Common myeloid progenitor, CD34-positive (primary cell): Measurements from ENCODE around the gene ZSCAN2. TPM values are rescaled to one million over a fixed set of nuclear protein-coding genes. Genes with fewer than 3 reads are reported as not detected.
A peak's percentile ranks its signal among the peaks of the same experiment; 100 is the strongest.
"Not testable (repeated sequence)": the region's sequence is repeated elsewhere in the genome, so short reads cannot be mapped to it uniquely, and the experiment has no call there.

Experiments used
- CTCF ChIA-PET: fragments of 350-600 bp; sonication (Branson Sonifier 250); formaldehyde crosslinking; loops from one replicate; lab custom pipeline; 2021; ENCODE audit warnings: antibody characterized with exemption; lab: Charles Lee
- POLR2A ChIA-PET: fragments of 350-600 bp; sonication (Branson Sonifier 250); formaldehyde crosslinking; loops from one replicate; lab custom pipeline; 2021; ENCODE audit warnings: antibody characterized with exemption; lab: Charles Lee
- DNase-seq, 3 donors: peaks; one replicate each; pipeline versions ENCODE4 v3.0.0 to v3.0.0-alpha.2; 2013
- H3K27ac ChIP-seq, 2 experiments: 1 replicate in 1 of 2; 2 replicates in 1 of 2; pipeline ENCODE4 v1.7.0; 2013; ENCODE audit warnings: inconsistent platforms in 2 of 2, low read length in 2 of 2, mild to moderate bottlenecking in 2 of 2, low read depth in 1 of 2, moderate library complexity in 1 of 2; ENCODE audit not compliant: severe bottlenecking in 2 of 2, insufficient read depth in 1 of 2, poor library complexity in 1 of 2
- H3K27me3 ChIP-seq, 5 experiments: replicated peaks in 2 of 5; 1 replicate in 3 of 5; 2 replicates in 2 of 5; pipeline versions ENCODE4 v1.6.1 to v1.7.0; 2013; ENCODE audit warnings: low read length in 4 of 5, mild to moderate bottlenecking in 2 of 5, moderate library complexity in 2 of 5, inconsistent platforms in 1 of 5; ENCODE audit not compliant: insufficient read depth in 5 of 5, control insufficient read depth in 4 of 5
- H3K36me3 ChIP-seq, 4 experiments: 1 replicate in 2 of 4; 2 replicates in 2 of 4; pipeline versions ENCODE4 v1.6.1 to v1.7.0; 2013; ENCODE audit warnings: low read length in 3 of 4, control low read depth in 1 of 4, mild to moderate bottlenecking in 1 of 4; ENCODE audit not compliant: control insufficient read depth in 4 of 4, insufficient read depth in 4 of 4
- H3K4me1 ChIP-seq, 4 experiments: 1 replicate in 3 of 4; 2 replicates in 1 of 4; pipeline versions ENCODE4 v1.6.1 to v1.7.1; 2013; ENCODE audit warnings: low read length in 3 of 4, mild to moderate bottlenecking in 3 of 4, control low read depth in 1 of 4, inconsistent platforms in 1 of 4, moderate library complexity in 1 of 4; ENCODE audit not compliant: control insufficient read depth in 4 of 4, insufficient read depth in 4 of 4; ENCODE audit errors: control extremely low read depth in 1 of 4
- H3K4me3 ChIP-seq, 7 experiments: 1 replicate in 4 of 7; 2 replicates in 3 of 7; pipeline versions ENCODE4 v1.5.1 to v1.7.0; 2013; ENCODE audit warnings: mild to moderate bottlenecking in 7 of 7, low read length in 6 of 7, moderate library complexity in 6 of 7, inconsistent platforms in 2 of 7, low read depth in 2 of 7, control low read depth in 1 of 7; ENCODE audit not compliant: insufficient read depth in 4 of 7, control insufficient read depth in 1 of 7; ENCODE audit errors: extremely low read depth in 1 of 7
- H3K9me3 ChIP-seq, 5 experiments: 1 replicate in 4 of 5; 2 replicates in 1 of 5; pipeline versions ENCODE4 v1.6.1 to v1.7.1; 2013; ENCODE audit warnings: low read length in 4 of 5, mild to moderate bottlenecking in 2 of 5, inconsistent platforms in 1 of 5, low read depth in 1 of 5, moderate library complexity in 1 of 5; ENCODE audit not compliant: control insufficient read depth in 4 of 5, insufficient read depth in 2 of 5; ENCODE audit errors: control extremely low read depth in 1 of 5
- WGBS: methylation state at CpG from one replicate; pipeline ENCODE4 v1.1.5; 2013; ENCODE audit not compliant: insufficient coverage; 5-methylcytosine and 5-hydroxymethylcytosine counted together
- polyA plus RNA-seq: library from polyadenylated mRNA; unstranded; fragments of 120-200 nt; gene quantifications from one replicate; pipeline ENCODE4 v1.2.1, GENCODE V29; 2013

ZSCAN2 gene
- 13.1 TPM for polyA plus RNA-seq

DNA sequence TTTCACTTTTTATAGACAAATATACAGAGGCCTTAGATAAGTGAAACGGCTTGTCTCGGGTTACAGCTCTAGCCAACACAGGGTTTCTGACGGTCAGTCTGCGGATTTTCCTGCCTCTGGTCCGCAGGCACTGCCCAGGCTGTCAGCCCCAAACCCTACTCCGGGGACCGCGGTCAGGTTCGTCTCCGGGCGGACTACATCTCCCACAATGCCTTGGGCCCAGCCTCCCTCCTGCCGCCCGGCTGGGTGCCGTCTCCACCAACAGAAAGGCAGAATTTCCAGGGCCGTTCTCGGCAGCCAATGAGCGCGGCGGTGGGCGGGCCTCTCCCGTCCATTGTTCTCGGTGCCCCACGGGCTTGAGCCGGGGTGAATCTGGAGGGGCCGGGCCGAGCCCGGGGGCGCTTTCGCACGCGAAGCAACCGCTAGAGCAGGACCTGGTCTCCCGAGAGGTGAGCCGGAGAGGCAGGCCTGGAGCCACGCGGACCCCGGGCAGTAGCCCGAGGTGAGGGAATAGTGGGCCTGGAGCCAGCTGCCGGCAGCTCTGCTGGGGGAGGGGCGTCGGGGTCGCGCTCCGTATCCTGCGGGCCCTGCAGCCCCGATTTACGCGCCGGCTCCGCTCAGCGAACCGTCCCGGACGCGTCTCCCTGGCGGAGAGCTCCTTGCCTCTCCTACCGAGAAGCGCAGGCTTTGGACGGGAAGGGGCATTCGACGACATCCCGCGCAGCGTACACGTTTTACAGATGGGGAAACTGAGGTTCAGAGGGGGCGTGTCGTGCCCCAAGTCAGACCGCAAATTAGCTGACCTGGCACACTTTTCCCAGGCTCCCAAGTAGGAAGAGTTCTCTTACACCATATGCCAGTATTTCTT lies at the start of gene ZSCAN2:
ZSCAN2 (plus strand) TSS at position 323 of the 868 bp plus-strand sequence. CDS start 2,919 bp downstream, outside the sequence.
- Histone ChIP-seq H3K36me3 (peaks cover 0 to 19% (median 13%) of the 10 kb centered on the region in 4 experiments), H3K27me3 (no peaks in the 10 kb centered on the region), H3K4me1 (peaks cover 17 to 77% (median 67%) of the 10 kb centered on the region in 4 experiments), H3K9me3 (no peaks in the 10 kb centered on the region), H3K4me3 (peak within 1 kb of the TSS; percentile 70 to 96 (median 80)), H3K27ac (peak within 1 kb of the TSS; percentile 86 to 94)
- ChIA-PET POLR2A (interaction anchor here (0.7 kb wide), 1 partner anchor 35 kb away, joined by 3 read pairs; no protein-coding TSS in a partner anchor), CTCF (interaction anchor here (1.7 to 4.0 kb wide), 5 partner anchors 11 to 58 kb away, joined by 5 to 28 read pairs (median 6); partner anchors contain the start of genes NMB and WDR73)
- under 1% methylated on average over 65 of the region's 68 CpGs for WGBS
- DNase-seq, result peak; percentile 92 to 97 (median 95)

DNA sequence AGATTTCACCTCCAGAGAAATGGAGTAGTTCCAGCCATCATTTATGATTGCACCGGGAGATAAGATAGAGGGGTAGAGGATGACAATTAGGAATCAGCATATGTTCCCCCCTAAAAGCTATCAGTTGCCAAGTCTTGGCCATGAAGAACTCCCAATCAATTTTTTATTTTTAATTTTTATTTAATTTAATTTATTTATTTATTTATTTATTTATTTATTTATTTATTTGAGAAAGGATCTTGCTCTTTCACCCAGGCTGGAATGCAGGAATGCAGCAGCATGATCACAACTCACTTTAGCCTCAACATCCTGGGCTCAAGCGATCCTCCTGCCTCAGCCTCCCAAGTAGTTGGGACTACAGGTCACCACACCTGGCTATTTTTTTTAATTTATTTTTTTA lies 49.2 kb upstream of the ZSCAN2 start:
- peaks cover 0 to 14% (median 1%) of the 10 kb centered on the region in 4 experiments for H3K36me3 ChIP-seq
- H3K9me3 ChIP-seq, POLR2A ChIA-PET, H3K4me3 ChIP-seq, H3K27ac ChIP-seq, H3K27me3 ChIP-seq, H3K4me1 ChIP-seq, DNase-seq: not testable (repeated sequence)
- CTCF ChIA-PET, result interaction anchor here (1.0 kb wide), 1 partner anchor 11 kb away, joined by 4 read pairs; no protein-coding TSS in a partner anchor
- no CpG with 5 or more reads among the region's 2 CpGs for WGBS

DNA sequence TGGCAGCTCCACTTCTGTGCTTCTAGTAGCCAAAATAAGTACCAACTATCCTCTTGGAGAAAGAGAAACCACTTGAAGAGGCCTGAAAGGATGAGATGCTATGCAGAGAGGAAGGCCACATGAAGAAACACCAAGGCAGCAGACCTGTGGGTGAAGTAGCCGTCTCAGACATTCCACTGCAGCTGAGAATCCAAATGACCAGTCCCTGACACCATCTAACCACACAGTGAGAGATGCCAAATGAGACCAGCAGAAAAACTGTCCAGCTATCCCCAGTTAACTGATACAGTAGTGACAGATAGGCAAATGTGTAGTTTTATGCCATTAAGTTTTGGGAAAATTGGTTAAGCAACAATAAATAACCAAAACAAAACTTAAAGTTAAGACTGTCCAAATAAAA lies 47.9 kb upstream of the ZSCAN2 start:
- Histone ChIP-seq H3K4me3 (no peak overlapping the region), H3K27me3 (no peaks in the 10 kb centered on the region), H3K4me1 (peaks cover 0 to 3% (median under 1%) of the 10 kb centered on the region in 4 experiments), H3K27ac (no peak overlapping the region), H3K9me3 (no peaks in the 10 kb centered on the region), H3K36me3 (peaks cover 0 to 14% (median 1%) of the 10 kb centered on the region in 4 experiments)
- DNase-seq, result no peak
- ChIA-PET POLR2A (no interaction called here), CTCF (no interaction called here)
- no CpG with 5 or more reads among the region's 1 CpG for WGBS

DNA sequence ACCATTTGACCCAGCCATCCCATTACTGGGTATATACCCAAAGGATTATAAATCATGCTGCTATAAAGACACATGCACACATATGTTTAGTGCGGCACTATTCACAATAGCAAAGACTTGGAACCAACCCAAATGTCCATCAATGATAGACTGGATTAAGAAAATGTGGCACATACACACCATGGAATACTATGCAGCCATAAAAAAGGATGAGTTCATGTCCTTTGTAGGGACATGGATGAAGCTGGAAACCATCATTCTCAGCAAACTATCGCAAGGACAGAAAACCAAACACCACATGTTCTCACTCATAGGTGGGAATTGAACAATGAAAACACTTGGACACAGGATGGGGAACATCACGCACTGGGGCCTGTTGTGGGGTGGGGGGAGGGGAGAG lies 44.1 kb upstream of the ZSCAN2 start:
- H3K9me3 ChIP-seq, CTCF ChIA-PET, H3K27ac ChIP-seq, H3K4me3 ChIP-seq, DNase-seq, H3K27me3 ChIP-seq: not testable (repeated sequence)
- Histone ChIP-seq H3K36me3 (peaks cover 0 to 14% (median 1%) of the 10 kb centered on the region in 4 experiments), H3K4me1 (peaks cover 0 to 10% (median 3%) of the 10 kb centered on the region in 4 experiments)
- POLR2A ChIA-PET, result interaction anchor here (0.7 kb wide), 1 partner anchor 520 kb away, joined by 4 read pairs; no protein-coding TSS in a partner anchor
- no CpG with 5 or more reads among the region's 3 CpGs for WGBS

DNA sequence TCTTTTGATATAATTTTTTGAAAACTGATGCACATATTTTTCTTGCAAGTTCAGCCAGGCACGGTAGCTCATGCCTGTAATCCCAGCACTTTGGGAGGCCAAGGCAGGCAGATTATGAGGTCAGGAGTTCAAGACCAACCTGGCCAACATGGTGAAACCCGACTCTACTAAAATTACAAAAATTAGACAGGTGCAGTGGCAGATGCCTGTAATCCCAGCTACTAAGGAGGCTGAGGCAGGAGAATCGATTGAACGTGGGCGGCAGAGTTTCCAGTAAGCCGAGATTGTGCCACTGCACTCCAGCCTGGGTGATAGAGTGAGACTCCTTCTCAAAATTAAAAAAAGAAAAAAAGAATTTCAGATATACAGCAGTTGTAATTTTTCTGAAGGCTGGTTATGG lies 32.8 kb upstream of the ZSCAN2 start:
- WGBS, result 100% methylated on average over 2 of the region's 6 CpGs

GRCh38 chr15:84570164-84570735 lies 30.6 kb upstream of the ZSCAN2 start:
- POLR2A ChIA-PET, result interaction anchor here (1.2 kb wide), 1 partner anchor 108 kb away, joined by 4 read pairs; no protein-coding TSS in a partner anchor
- Histone ChIP-seq H3K9me3 (no peaks in the 10 kb centered on the region), H3K36me3 (no peaks in the 10 kb centered on the region), H3K27me3 (no peaks in the 10 kb centered on the region), H3K4me3 (peak overlapping the region; percentile 74 to 89 (median 79)), H3K4me1 (peaks cover 2 to 9% (median 6%) of the 10 kb centered on the region in 4 experiments), H3K27ac (peak overlapping the region; percentile 58 to 81)
- DNase-seq, result peak; percentile 43 to 70 (median 57)
- CTCF ChIA-PET, result interaction anchor here (0.6 to 4.2 kb wide), 12 partner anchors 9 to 367 kb away, joined by 3 to 18 read pairs (median 5); partner anchors contain the start of gene WDR73
- 0% methylated on average over 52 of the region's 52 CpGs for WGBS

More for the DNA sequence above, 32.8 kb upstream of the ZSCAN2 start:
- POLR2A ChIA-PET, H3K4me1 ChIP-seq, DNase-seq, H3K4me3 ChIP-seq, H3K9me3 ChIP-seq, H3K27me3 ChIP-seq, H3K36me3 ChIP-seq, H3K27ac ChIP-seq: not testable (repeated sequence)
- CTCF ChIA-PET, result interaction anchor here (1.5 kb wide), 1 partner anchor 9 kb away, joined by 3 read pairs; no protein-coding TSS in a partner anchor
